Panc1 (cell line): ENCODE results near the gene PCNX2. TPM values are rescaled to one million over a fixed set of nuclear protein-coding genes. Genes with fewer than 3 reads are reported as not detected.

Source experiments
- ATAC-seq: fragments of 200-7000 bp; cut with Tn5 transposase; 2 replicates; pipeline ENCODE4 v1.9.1; 2020; ENCODE audit warnings: mild to moderate bottlenecking, moderate library complexity
- BruUV-seq: library from RNA; stranded (reverse); fragments of 400-500 nt; replicated peaks from 2 replicates; lab custom pipeline; 2021; lab: Mats Ljungman, UMichigan
- CTCF ChIA-PET: fragments of 300-600 bp; sonication (Branson Sonifier 250); formaldehyde crosslinking; loops from one replicate; lab custom pipeline; 2022; ENCODE audit warnings: antibody characterized with exemption; lab: Charles Lee
- POLR2A ChIA-PET: fragments of 300-600 bp; sonication (Branson Sonifier 250); formaldehyde crosslinking; loops from one replicate; lab custom pipeline; 2022; ENCODE audit warnings: antibody characterized with exemption; lab: Charles Lee
- DNase-seq: peaks from one replicate; pipeline ENCODE4 v3.0.0-alpha.2; 2010; ENCODE audit warnings: low read depth, low spot score
- H3K27ac ChIP-seq: 2 replicates; pipeline ENCODE4 v1.5.1; 2011; ENCODE audit warnings: mild to moderate bottlenecking, low read length, inconsistent platforms
- H3K27me3 ChIP-seq: fragments of 200-500 bp; sonication (Bioruptor generic); 2 replicates; pipeline ENCODE4 v1.6.0; 2014; ENCODE audit warnings: low read length, inconsistent platforms; ENCODE audit not compliant: control insufficient read depth, insufficient read depth
- H3K36me3 ChIP-seq: fragments of 200-500 bp; sonication (Bioruptor generic); 2 replicates; pipeline ENCODE4 v1.5.1; 2014; ENCODE audit warnings: inconsistent platforms, mild to moderate bottlenecking, low read length, moderate library complexity; ENCODE audit not compliant: control insufficient read depth, insufficient read depth
- H3K4me1 ChIP-seq: 2 replicates; pipeline ENCODE4 v1.5.1; 2011; ENCODE audit warnings: inconsistent platforms, mild to moderate bottlenecking, low read length, moderate library complexity; ENCODE audit not compliant: control insufficient read depth, insufficient read depth
- H3K4me3 ChIP-seq, 2 experiments: 2 replicates each; pipeline ENCODE4 v1.5.1; 2011 to 2012; ENCODE audit warnings: low read depth in 2 of 2, low read length in 2 of 2, mild to moderate bottlenecking in 2 of 2, inconsistent platforms in 1 of 2, moderate library complexity in 1 of 2
- H3K9me3 ChIP-seq: fragments of 200-500 bp; sonication (Bioruptor generic); 2 replicates; pipeline ENCODE4 v1.5.1; 2014; ENCODE audit warnings: low read depth, mild to moderate bottlenecking, inconsistent platforms, low read length, moderate library complexity; ENCODE audit not compliant: control insufficient read depth, insufficient read depth
- CTCF ChIP-seq: fragments of 450-650 bp; IDR thresholded peaks from 2 replicates; pipeline ENCODE4 v1.5.1; 2017; ENCODE audit warnings: mild to moderate bottlenecking
- POLR2AphosphoS5 ChIP-seq: IDR thresholded peaks from 2 replicates; pipeline ENCODE4 v1.6.1; 2012; ENCODE audit warnings: mild to moderate bottlenecking, low read depth, low read length, moderate library complexity
- REST ChIP-seq, 2 experiments: IDR thresholded peaks; 2 replicates each; pipeline ENCODE4 v1.6.1; 2011 to 2012; ENCODE audit warnings: low read depth in 2 of 2, control low read depth in 1 of 2, low read length in 1 of 2, mild to moderate bottlenecking in 1 of 2, moderate library complexity in 1 of 2; ENCODE audit not compliant: insufficient read depth in 1 of 2
- SIN3A ChIP-seq: IDR thresholded peaks from 2 replicates; pipeline ENCODE4 v1.6.1; 2012; ENCODE audit warnings: low read depth, mild to moderate bottlenecking, low read length, moderate library complexity, borderline replicate concordance; ENCODE audit not compliant: insufficient read depth
- TCF7L2 ChIP-seq: IDR thresholded peaks from 2 replicates; pipeline ENCODE4 v1.6.1; 2011; ENCODE audit warnings: mild to moderate bottlenecking, low read depth, low read length, inconsistent platforms
- in situ Hi-C: cut with HindIII; loops from 2 replicates; pipeline ENCODE4 v1.10.0; 2016; ENCODE audit warnings: low sequenced_read_pairs, low pct_unique_long_range_greater_than_20kb
- intact Hi-C: fragments of 100-400 bp; cut with micrococcal nuclease; formaldehyde crosslinking; loops from one replicate; pipeline ENCODE4 v1.10.0; 2022; ENCODE audit not compliant: unreplicated experiment
- total RNA-seq: library from RNA; stranded (reverse); gene quantifications from one replicate; pipeline ENCODE4 v1.2.1, GENCODE V29; 2021; ENCODE audit not compliant: unreplicated experiment

PCNX2 gene
- total RNA-seq, 1 experiment from 2014 or later, result 2.6 TPM

GRCh38 chr1:233257786-233258185, 37.7 kb downstream of the PCNX2 start:
- Histone ChIP-seq H3K4me3 (no peak overlapping the region), H3K4me1 (peaks cover 4% of the 10 kb centered on the region; the same call in 1 of the 2 replicates), H3K27ac (no peak overlapping the region), H3K27me3 (no peaks in the 10 kb centered on the region), H3K36me3 (no peaks in the 10 kb centered on the region), H3K9me3 (no peaks in the 10 kb centered on the region)
- intact Hi-C loops, result no loop called here
- ATAC-seq, result no peak
- CTCF ChIA-PET, result no interaction called here
- POLR2A ChIA-PET, result no interaction called here
- in situ Hi-C loops, result no loop called here
- no peak for TF ChIP-seq TCF7L2
- TF ChIP-seq REST (IDR thresholded peaks at IDR 0.05; ENCODE audit: insufficient read depth in 1 of 2, low read depth in 2 of 2, low read length in 1 of 2), result no peak
- TF ChIP-seq SIN3A, result no peak
- no peak for TF ChIP-seq CTCF
- TF ChIP-seq POLR2AphosphoS5, result no peak
- no peak for DNase-seq
- BruUV-seq, result no TSS peak

- Histone ChIP-seq H3K36me3 (no peaks in the 10 kb centered on the region), H3K27me3 (no peaks in the 10 kb centered on the region), H3K27ac (no peak overlapping the region), H3K4me1 (peaks cover 4% of the 10 kb centered on the region; the same call in 1 of the 2 replicates), H3K4me3 (no peak overlapping the region), H3K9me3 (no peaks in the 10 kb centered on the region)
- no peak for ATAC-seq
- ChIA-PET POLR2A (no interaction called here), CTCF (no interaction called here)
- in situ Hi-C loops (no loop called here), intact Hi-C loops (no loop called here)
- DNase-seq, result no peak
- no TSS peak for BruUV-seq
- TF ChIP-seq TCF7L2, result no peak
Measured at GRCh38 chr1:233256789-233257188, 38.7 kb downstream of the PCNX2 start.

GRCh38 chr1:233256191-233256590, 39.3 kb downstream of the PCNX2 start:
- no peak overlapping the region for H3K4me3 ChIP-seq
- CTCF ChIA-PET, result no interaction called here
- in situ Hi-C loops (no loop called here), intact Hi-C loops (no loop called here)
- POLR2A ChIA-PET, result no interaction called here
- no peaks in the 10 kb centered on the region for H3K27me3 ChIP-seq
- peaks cover 1% of the 10 kb centered on the region; the same call in 1 of the 2 replicates for H3K4me1 ChIP-seq
- TF ChIP-seq TCF7L2 (no peak), CTCF (no peak), SIN3A (no peak), POLR2AphosphoS5 (no peak), REST (IDR thresholded peaks at IDR 0.05; ENCODE audit: insufficient read depth in 1 of 2, low read depth in 2 of 2, low read length in 1 of 2) (no peak)
- DNase-seq, result no peak
- no peaks in the 10 kb centered on the region for H3K36me3 ChIP-seq
- H3K27ac ChIP-seq, result no peak overlapping the region
- no peak for ATAC-seq
- no TSS peak for BruUV-seq
- H3K9me3 ChIP-seq, result no peaks in the 10 kb centered on the region
